Stimulated activated CD4-positive, alpha-beta T cell treated with anti-CD3 and anti-CD28 coated beads, Interleukin-4, amount 100 ng/mL, for 24 hours (primary cell): Measurements from ENCODE around the gene DPEP3.
"Not testable (repeated sequence)": the region's sequence is repeated elsewhere in the genome, so short reads cannot be mapped to it uniquely, and the experiment has no call there.

Experiments
- DNase-seq: peaks from one replicate; pipeline ENCODE4 v3.0.0-alpha.2; 2020

DPEP3 gene

GRCh38 chr16:67943619-67944504, 36.4 kb downstream of the DPEP3 start, which contains the start of gene LCAT:
Gene LCAT, minus strand, starts transcription at chr16:67944120. Its CDS starts 19 bp downstream, at chr16:67944101.
- DNase-seq: no peak

GRCh38 chr16:67943256-67943618, 37.1 kb downstream of the DPEP3 start:
- no peak for DNase-seq

DNA sequence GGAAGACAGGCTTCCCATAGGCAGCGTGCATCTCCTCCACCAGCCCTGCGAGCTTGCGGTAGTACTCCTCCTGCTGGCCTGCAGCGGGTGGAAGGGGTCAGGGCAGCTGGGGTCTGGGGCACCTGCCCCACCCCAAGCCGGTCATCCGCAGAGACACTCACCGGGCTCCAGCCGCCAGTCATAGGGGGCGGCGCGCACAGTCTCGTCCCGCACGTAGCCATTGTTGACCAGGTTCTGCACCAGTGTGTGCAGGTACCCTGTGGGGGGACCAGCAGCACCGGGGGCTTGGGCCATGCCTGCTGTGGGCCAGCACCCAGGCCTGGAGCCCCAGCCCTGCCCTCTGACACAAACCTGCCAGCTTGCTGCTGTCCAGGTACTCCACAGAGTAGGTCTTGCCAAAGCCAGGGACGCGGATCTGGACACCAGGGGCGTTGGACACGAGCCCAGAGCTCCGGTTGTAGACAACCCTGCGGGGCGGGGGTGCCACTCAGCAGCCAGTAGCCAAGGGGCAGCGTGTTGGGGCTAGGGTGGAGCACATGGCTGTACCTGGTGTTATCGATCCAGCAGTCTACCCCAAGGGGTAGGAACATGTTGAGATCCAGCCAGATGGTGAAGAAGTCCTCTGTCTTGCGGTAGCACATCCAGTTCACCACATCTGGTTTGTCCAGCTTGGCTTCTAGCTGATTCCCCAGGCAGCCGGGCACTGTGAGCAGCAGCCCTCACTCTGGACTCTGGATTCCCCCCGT, 37.6 kb downstream of the DPEP3 start:
- DNase-seq: no peak

- DNase-seq: peak; percentile 52
These were observed 38.1 kb downstream of the DPEP3 start for GRCh38 chr16:67942200-67942509.

- DNase-seq: no peak
These were observed 38.7 kb downstream of the DPEP3 start for GRCh38 chr16:67941469-67942199.

DNA sequence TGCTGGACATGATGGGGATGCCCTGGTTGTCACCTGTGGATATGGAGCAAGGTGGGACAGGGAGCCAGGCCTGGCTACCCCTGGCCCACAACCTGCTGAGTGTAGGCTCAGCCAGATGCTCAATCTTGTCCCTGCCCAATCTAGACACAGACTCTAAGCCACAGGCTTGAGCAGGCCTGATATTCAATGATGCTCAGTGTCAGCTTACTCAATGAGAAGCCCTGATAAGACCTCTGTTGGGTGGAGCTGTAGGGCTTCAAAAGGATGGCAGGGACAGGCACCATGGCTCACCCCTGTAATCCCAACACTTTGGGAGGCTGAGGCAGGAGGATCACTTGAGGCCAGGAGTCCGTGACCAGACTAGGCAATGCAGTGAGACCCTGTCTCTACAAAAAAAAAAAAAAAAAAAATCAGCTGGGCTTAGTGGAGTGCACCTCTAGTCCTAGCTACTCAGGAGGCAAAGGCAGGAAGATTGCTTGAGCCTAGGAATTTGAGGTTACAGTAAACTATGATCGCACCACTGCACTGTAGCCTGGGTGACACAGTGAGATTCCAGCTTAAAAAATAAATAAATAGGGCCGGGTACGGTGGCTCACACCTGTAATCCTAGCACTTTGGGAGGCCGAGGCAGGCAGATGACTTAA, 39.7 kb downstream of the DPEP3 start:
- no peak for DNase-seq

DNA sequence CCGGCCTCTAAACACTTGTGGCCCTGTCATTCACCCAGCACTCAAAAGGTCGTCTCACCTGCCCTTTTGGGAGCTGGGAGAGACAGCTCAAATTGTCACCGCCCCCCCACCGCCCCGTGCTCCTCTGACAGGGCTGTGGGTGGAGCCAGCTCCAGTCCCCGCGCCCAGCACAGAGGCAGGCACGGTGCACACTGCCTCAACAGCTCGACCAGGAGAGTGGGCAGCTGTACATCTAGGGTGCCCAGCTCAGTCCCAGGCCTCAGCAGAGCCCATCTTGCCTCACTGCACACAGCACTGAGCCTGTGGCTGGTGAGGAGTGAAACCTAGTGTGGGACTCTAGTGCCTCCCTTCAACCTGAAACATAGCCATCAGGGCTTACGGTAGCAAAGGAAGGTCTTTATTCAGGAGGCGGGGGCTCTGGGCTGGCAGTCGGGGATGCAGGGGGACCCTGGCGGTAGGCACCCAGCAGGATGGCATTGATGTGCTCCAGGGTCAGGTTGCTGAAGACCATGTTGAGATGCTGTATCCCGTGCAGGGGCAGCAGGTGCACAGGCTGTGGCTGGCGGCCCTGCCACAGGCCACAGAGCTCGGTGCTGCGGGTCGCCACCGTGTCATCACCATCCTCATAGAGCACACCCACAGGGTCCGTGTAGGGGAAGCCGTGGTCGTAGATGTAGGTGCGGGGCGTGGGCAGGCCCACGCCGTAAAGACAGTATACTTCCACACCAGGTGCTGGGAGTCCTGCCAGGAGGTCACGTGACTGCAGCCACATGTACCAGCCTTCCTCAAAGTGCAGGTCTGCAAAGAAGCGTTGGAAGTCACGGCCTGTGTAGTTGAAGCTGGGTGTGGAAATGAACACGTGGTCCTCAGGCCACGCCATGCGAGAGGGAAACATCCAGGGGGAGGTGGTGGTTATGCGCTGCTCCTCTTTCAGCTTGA, 40.5 kb downstream of the DPEP3 start:
- DNase-seq: peak; percentile 48

- DNase-seq: not testable (repeated sequence)
These were observed 42.6 kb downstream of the DPEP3 start for GRCh38 chr16:67937713-67938112.

DNA sequence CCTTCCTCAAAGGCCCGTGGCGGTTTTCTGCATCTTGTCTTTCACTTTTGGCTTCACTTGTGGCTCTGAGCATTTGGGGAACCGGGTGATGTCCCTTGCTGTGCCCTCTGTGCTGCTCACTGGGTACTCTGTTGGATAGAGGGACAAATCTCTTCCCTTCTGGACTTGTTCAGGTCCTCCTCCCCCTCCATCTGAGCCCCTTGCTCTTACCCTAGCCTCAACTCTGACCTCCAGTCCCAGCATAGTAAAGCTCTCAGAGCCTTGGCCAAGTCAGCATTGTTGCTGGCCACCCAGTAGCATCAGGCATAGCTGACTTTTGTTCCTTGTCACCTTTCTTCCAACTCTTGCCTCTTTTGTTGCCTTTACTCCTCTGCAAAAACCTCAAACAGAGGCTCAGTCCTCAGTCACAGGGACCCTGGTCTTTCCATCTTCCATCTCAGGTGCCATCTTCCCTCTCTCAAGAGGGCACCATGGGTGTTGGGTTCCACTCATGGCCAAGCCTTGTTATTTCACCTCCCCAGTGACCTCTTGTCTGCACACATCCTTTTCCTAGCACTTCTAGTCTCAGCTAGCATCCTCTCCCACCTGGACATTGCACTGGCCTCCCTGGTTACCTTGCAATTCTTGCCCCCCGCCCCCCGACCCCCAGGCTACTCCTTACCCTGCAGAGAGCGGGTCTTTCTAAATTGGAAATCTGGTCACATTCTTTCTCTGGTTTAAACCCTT, 43.3 kb downstream of the DPEP3 start:
- DNase-seq: peak; percentile 82

GRCh38 chr16:67936124-67936879, 44.0 kb downstream of the DPEP3 start, which contains the start of gene PSMB10:
Gene PSMB10, minus strand, starts transcription at chr16:67936850. Its CDS starts 101 bp downstream, at chr16:67936749.
- DNase-seq: peak; percentile 57

GRCh38 chr16:67935402-67936123, 44.7 kb downstream of the DPEP3 start:
- peak; percentile 96 for DNase-seq

DNA sequence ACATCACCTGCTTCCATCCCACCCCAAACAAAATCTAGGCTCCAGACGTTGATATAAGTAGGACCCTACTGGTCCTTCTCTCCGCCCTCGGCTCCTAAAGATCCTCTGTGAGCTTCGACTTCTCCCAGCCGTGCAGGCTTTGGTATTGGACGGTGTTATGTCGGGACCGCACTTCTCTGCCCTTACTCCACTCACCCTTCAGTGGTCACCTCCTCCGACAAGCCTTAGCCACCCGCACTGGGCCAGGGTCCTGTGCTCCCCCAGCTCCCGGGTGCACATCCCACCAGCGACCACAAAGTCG, 45.2 kb downstream of the DPEP3 start:
- DNase-seq: no peak

DNA sequence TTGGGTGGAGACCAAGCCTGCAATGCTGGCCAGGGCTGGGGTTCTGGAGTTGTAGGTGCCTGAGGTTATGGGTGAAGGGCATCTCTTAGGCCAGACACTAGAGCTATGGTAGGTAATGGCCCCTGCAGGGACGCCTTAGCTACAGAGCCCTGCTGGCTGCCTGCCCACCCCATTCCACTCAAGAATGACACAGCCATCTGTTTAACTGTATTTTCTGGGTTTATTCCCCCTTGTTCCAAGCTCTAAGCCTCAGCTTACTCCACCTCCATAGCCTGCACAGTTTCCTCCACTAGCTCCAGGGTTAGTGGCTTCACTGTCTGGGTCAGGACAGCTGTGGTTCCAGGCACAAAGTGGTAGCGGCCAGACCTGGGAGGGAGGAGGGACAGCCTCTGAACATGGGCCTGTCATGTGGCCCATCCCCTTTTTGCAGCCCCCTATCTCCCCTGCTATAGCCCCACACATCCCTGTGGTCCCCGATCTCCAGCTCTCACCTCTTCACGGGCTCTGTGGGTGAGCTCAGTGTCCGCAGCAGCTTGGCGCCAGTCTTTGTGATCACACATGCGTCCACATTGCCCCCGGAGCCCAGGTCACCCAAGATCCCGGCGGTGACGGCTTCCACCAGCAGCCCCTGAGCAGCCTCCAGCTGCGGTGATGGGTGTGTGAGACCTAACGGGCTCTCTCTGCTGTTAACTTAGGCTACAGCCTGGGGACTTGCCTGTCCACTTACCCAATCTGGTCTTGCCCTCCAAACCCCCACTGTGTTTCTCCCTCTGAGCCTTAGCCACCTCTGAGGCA, 45.8 kb downstream of the DPEP3 start:
- no peak for DNase-seq

- no peak for DNase-seq
These were observed 46.5 kb downstream of the DPEP3 start for GRCh38 chr16:67933805-67934204.

GRCh38 chr16:67932462-67932840, 47.8 kb downstream of the DPEP3 start:
- no peak for DNase-seq

DNA sequence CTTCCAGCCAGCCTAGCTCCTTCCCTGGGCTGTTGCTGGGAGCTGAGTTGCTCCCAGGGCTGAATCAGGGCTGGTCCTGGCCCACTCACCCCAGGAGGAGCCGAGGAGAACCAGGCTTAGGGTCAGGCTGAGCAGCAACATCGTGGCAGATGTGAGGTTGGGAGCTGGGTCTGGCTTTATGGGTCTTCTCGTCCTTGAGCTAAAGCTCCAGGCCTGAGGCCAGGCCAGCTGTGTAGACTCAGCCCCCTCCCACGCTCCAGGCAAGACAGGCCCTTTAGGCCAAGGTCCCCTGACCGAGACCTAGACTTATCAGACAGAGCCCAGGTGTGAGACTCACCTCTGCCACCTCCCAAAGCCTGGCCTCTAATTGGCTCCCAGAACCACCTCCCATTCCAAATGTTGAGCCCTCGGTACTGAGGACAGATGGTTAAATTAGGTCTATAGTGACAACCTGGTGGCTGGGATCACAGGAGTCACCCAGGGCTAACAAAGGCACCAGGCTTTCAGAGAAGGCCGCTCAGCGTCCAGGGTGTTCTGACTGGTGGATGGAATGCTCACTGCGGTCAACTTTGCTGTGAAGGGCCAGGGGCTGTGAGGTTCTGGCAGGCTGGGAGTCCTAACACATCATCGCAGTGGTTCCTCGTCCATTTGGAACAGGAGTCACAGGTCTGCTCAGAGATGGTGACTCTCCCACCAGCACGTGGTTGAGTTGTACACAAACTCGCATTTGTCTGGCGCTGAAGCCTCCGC, 48.4 kb downstream of the DPEP3 start, which contains the start of gene CTRL:
Gene CTRL, minus strand, starts transcription at position 151 of the 750 bp plus-strand sequence. Its CDS starts 10 bp downstream, at position 141.
- no peak for DNase-seq

GRCh38 chr16:67930678-67931211, 49.6 kb downstream of the DPEP3 start:
- DNase-seq: no peak

DNA sequence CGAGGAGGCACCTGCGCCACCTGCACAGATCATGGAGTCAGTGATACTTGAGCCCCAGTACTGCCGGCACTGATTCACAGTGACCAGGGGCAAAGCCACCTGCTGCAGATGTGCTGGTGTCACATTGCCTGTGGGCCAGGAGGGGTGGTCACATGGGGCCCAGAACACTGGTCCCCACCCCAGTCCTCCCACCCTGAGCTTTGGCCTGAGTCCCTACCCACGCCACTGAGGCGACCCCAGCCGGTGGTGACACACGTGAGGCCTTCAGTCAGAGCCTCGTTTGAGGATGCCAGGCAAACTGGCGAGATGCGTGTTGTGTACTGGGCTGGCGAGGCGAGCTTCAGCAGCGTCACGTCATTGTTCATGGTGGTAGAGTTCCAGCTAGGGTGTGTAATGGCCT, 50.1 kb downstream of the DPEP3 start:
- DNase-seq: no peak
